Panc1 (cell line): ENCODE results near the gene OSBPL5.
A peak's percentile ranks its signal among the peaks of the same experiment; 100 is the strongest.

Experiments used
- CTCF ChIP-seq: fragments of 450-650 bp; IDR thresholded peaks from 2 replicates; pipeline ENCODE4 v1.5.1; 2017; ENCODE audit warnings: mild to moderate bottlenecking
- POLR2AphosphoS5 ChIP-seq: IDR thresholded peaks from 2 replicates; pipeline ENCODE4 v1.6.1; 2012; ENCODE audit warnings: mild to moderate bottlenecking, low read depth, low read length, moderate library complexity
- TCF7L2 ChIP-seq: IDR thresholded peaks from 2 replicates; pipeline ENCODE4 v1.6.1; 2011; ENCODE audit warnings: mild to moderate bottlenecking, low read depth, low read length, inconsistent platforms
- TF ChIP-seq, protein P1 (sequence below), 2 experiments: IDR thresholded peaks; 2 replicates each; pipeline ENCODE4 v1.6.1; 2011 to 2012; ENCODE audit warnings: low read depth in 2 of 2, control low read depth in 1 of 2, low read length in 1 of 2, mild to moderate bottlenecking in 1 of 2, moderate library complexity in 1 of 2; ENCODE audit not compliant: insufficient read depth in 1 of 2

GRCh38 chr11:3159296-3160190, 5.6 kb downstream of the OSBPL5 start:
- TF ChIP-seq CTCF (no peak), TCF7L2 (no peak), POLR2AphosphoS5 (no peak)
- TF ChIP-seq, protein P1, sequence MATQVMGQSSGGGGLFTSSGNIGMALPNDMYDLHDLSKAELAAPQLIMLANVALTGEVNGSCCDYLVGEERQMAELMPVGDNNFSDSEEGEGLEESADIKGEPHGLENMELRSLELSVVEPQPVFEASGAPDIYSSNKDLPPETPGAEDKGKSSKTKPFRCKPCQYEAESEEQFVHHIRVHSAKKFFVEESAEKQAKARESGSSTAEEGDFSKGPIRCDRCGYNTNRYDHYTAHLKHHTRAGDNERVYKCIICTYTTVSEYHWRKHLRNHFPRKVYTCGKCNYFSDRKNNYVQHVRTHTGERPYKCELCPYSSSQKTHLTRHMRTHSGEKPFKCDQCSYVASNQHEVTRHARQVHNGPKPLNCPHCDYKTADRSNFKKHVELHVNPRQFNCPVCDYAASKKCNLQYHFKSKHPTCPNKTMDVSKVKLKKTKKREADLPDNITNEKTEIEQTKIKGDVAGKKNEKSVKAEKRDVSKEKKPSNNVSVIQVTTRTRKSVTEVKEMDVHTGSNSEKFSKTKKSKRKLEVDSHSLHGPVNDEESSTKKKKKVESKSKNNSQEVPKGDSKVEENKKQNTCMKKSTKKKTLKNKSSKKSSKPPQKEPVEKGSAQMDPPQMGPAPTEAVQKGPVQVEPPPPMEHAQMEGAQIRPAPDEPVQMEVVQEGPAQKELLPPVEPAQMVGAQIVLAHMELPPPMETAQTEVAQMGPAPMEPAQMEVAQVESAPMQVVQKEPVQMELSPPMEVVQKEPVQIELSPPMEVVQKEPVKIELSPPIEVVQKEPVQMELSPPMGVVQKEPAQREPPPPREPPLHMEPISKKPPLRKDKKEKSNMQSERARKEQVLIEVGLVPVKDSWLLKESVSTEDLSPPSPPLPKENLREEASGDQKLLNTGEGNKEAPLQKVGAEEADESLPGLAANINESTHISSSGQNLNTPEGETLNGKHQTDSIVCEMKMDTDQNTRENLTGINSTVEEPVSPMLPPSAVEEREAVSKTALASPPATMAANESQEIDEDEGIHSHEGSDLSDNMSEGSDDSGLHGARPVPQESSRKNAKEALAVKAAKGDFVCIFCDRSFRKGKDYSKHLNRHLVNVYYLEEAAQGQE (IDR thresholded peaks at IDR 0.05; ENCODE audit: insufficient read depth in 1 of 2, low read depth in 2 of 2, low read length in 1 of 2) = 0 out of 4 replicates have a peak, but pooled peaks of 1 of the 2 experiments have one; percentile 0
